ENCODE data around the gene FAM50B.
"Not testable (repeated sequence)": the region's sequence is repeated elsewhere in the genome, so short reads cannot be mapped to it uniquely, and the experiment has no call there.

FAM50B gene

GRCh38 chr6:3855866-3856265 is 6.7 kb downstream of the FAM50B start:
- DNase-seq (ENCODE audit: extremely low read depth, low read depth), result no peak
- no peak for TF ChIP-seq CTCF (IDR thresholded peaks at IDR 0.05; ENCODE audit: low read depth, low read length, missing control alignments)

GRCh38 chr6:3856576-3856975 is 7.4 kb downstream of the FAM50B start:
- TF ChIP-seq CTCF (IDR thresholded peaks at IDR 0.05; ENCODE audit: low read depth, low read length, missing control alignments), result no peak
- H3K4me3 ChIP-seq (replicated peaks; ENCODE audit: low read depth, low read length), result no peak overlapping the region
- DNase-seq (ENCODE audit: extremely low read depth, low read depth), result no peak

More at GRCh38 chr6:3855866-3856265, 6.7 kb downstream of the FAM50B start:
- no peak overlapping the region for H3K4me3 ChIP-seq (replicated peaks; ENCODE audit: low read depth, low read length)

GRCh38 chr6:3857468-3858456 is 8.6 kb downstream of the FAM50B start:
- no peak overlapping the region for H3K4me3 ChIP-seq (replicated peaks; ENCODE audit: low read depth, low read length)
- no peak for DNase-seq (ENCODE audit: extremely low read depth, low read depth)

GRCh38 chr6:3859878-3860552 is 10.8 kb downstream of the FAM50B start:
- no peak for DNase-seq (ENCODE audit: extremely low read depth, low read depth)
- no peak overlapping the region for H3K4me3 ChIP-seq (replicated peaks; ENCODE audit: low read depth, low read length)
- no peak for TF ChIP-seq CTCF (IDR thresholded peaks at IDR 0.05; ENCODE audit: low read depth, low read length, missing control alignments)

More at GRCh38 chr6:3857468-3858456, 8.6 kb downstream of the FAM50B start:
- TF ChIP-seq CTCF (IDR thresholded peaks at IDR 0.05; ENCODE audit: low read depth, low read length, missing control alignments), result no peak

GRCh38 chr6:3861424-3861823 is 12.3 kb downstream of the FAM50B start:
- no peak for TF ChIP-seq CTCF (IDR thresholded peaks at IDR 0.05; ENCODE audit: low read depth, low read length, missing control alignments)
- DNase-seq (ENCODE audit: extremely low read depth, low read depth), result no peak
- H3K4me3 ChIP-seq (replicated peaks; ENCODE audit: low read depth, low read length), result no peak overlapping the region

GRCh38 chr6:3862038-3862437 is 12.9 kb downstream of the FAM50B start:
- no peak for TF ChIP-seq CTCF (IDR thresholded peaks at IDR 0.05; ENCODE audit: low read depth, low read length, missing control alignments)
- no peak overlapping the region for H3K4me3 ChIP-seq (replicated peaks; ENCODE audit: low read depth, low read length)
- no peak for DNase-seq (ENCODE audit: extremely low read depth, low read depth)

GRCh38 chr6:3863322-3863721 is 14.1 kb downstream of the FAM50B start:
- H3K4me3 ChIP-seq (replicated peaks; ENCODE audit: low read depth, low read length); DNase-seq (ENCODE audit: extremely low read depth, low read depth): not testable (repeated sequence)
